ENCODE measurements around the gene SORCS2. TPM values are rescaled to one million over a fixed set of nuclear protein-coding genes. Genes with fewer than 3 reads are reported as not detected.

SORCS2 gene
- total and polyA plus RNA-seq, 2 of the 13 experiments (the other 11 are each of a cell fraction or from before 2014, with no cell fraction given), result 0.82 to 1.0 TPM

GRCh38 chr4:7767966-7768365 lies 575.6 kb downstream of the SORCS2 start:
- BruUV-seq (replicated peaks), result no TSS peak
- no peak overlapping the region for H3K4me2 ChIP-seq (ENCODE audit: low read depth, low read length)
- H3K4me3 ChIP-seq (replicated peaks in 1 of 3; ENCODE audit: insufficient read depth in 1 of 3, low read depth in 2 of 3, low read length in 3 of 3), result no peak overlapping the region
- intact Hi-C loops (cut with micrococcal nuclease; ENCODE audit: unreplicated experiment), result no loop called here
- no peaks in the 10 kb centered on the region for H3K79me2 ChIP-seq (ENCODE audit: insufficient read depth, low read length)
- ChIA-PET POLR2A (no interaction called here), CTCF (ENCODE audit: low intra/inter-chr PET ratio, low total read pairs) (no interaction called here)
- no peak overlapping the region for H3K27ac ChIP-seq (ENCODE audit: extremely low read length, insufficient read depth, low read length)
- no peaks in the 10 kb centered on the region for H3K9me3 ChIP-seq (ENCODE audit: low read length)
- TF ChIP-seq, protein P1, sequence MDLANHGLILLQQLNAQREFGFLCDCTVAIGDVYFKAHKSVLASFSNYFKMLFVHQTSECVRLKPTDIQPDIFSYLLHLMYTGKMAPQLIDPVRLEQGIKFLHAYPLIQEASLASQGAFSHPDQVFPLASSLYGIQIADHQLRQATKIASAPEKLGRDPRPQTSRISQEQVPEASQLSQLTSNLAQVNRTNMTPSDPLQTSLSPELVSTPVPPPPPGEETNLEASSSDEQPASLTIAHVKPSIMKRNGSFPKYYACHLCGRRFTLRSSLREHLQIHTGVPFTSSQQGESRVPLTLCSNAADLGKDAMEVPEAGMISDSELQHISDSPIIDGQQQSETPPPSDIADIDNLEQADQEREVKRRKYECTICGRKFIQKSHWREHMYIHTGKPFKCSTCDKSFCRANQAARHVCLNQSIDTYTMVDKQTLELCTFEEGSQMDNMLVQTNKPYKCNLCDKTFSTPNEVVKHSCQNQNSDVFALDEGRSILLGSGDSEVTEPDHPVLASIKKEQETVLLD (CRISPR knock-in tag; IDR thresholded peaks at IDR 0.05; ENCODE audit: low read depth), result no peak
- TF ChIP-seq ZNF329 (CRISPR knock-in tag; IDR thresholded peaks at IDR 0.05; ENCODE audit: low read depth) (no peak), ZNF318 (CRISPR knock-in tag; IDR thresholded peaks at IDR 0.05) (no peak), RCOR2 (CRISPR knock-in tag; IDR thresholded peaks at IDR 0.05) (no peak), ZNF354B (CRISPR knock-in tag; IDR thresholded peaks at IDR 0.05) (no peak), KDM3A (CRISPR knock-in tag; IDR thresholded peaks at IDR 0.05; ENCODE audit: low read depth) (no peak), ZMYM2 (CRISPR knock-in tag; IDR thresholded peaks at IDR 0.05) (no peak), ZBTB42 (CRISPR knock-in tag; IDR thresholded peaks at IDR 0.05) (no peak), ZBTB7B (CRISPR knock-in tag; IDR thresholded peaks at IDR 0.05) (no peak), ZNF652 (CRISPR knock-in tag; IDR thresholded peaks at IDR 0.05; ENCODE audit: borderline replicate concordance, low read depth) (no peak), ZNF12 (CRISPR knock-in tag; IDR thresholded peaks at IDR 0.05) (no peak), RORA (CRISPR knock-in tag; IDR thresholded peaks at IDR 0.05) (no peak), CREM (IDR thresholded peaks at IDR 0.05) (no peak), CREM (CRISPR knock-in tag; IDR thresholded peaks at IDR 0.05) (no peak), SOX6 (IDR thresholded peaks at IDR 0.05) (no peak), SOX6 (CRISPR knock-in tag; IDR thresholded peaks at IDR 0.05) (no peak), MAFF (IDR thresholded peaks at IDR 0.05; ENCODE audit: low read depth, low read length) (no peak)
- no peak for ATAC-seq
- FAIRE-seq, result no peak
- no peaks in the 10 kb centered on the region for H3K27me3 ChIP-seq (ENCODE audit: control insufficient read depth in 1 of 2, insufficient read depth in 2 of 2, low read length in 2 of 2)
- H3K36me3 ChIP-seq (replicated peaks in 1 of 2; ENCODE audit: control insufficient read depth in 1 of 2, insufficient read depth in 2 of 2, low read length in 2 of 2), result peaks cover 6 to 7% of the 10 kb centered on the region in 2 experiments; a peak in 4 of 5 replicates
- no peak for DNase-seq (ENCODE audit: low spot score)
- 91% methylated on average over 13 of the region's 13 CpGs for WGBS (ENCODE audit: low lambda C conversion rate)
- no peaks in the 10 kb centered on the region for H4K20me1 ChIP-seq (ENCODE audit: insufficient read depth, low read length)
- peaks cover 83% of the 10 kb centered on the region for H3K4me1 ChIP-seq (ENCODE audit: insufficient read depth, low read length)
- in situ Hi-C loops (cut with HindIII; ENCODE audit: extremely low pct_ligation_motif_present, low pct_unique_long_range_greater_than_20kb), result loop anchor here (5.0 kb wide), 1 partner anchor 34 kb away; no protein-coding TSS in a partner anchor
- H3K9ac ChIP-seq (ENCODE audit: insufficient read depth, low read depth, low read length), result no peak overlapping the region
- no peak overlapping the region for H2AFZ ChIP-seq (ENCODE audit: low read length)
